GM19372 (cell line): ENCODE data around the gene GRB7.
A peak's percentile ranks its signal among the peaks of the same experiment; 100 is the strongest.

Experiments
- ATAC-seq: cut with Tn5 transposase; IDR thresholded peaks from one replicate; pipeline ENCODE4 v1.9.1; 2021; ENCODE audit warnings: mild to moderate bottlenecking, low read depth, moderate library complexity; ENCODE audit not compliant: unreplicated experiment

Gene GRB7

DNA sequence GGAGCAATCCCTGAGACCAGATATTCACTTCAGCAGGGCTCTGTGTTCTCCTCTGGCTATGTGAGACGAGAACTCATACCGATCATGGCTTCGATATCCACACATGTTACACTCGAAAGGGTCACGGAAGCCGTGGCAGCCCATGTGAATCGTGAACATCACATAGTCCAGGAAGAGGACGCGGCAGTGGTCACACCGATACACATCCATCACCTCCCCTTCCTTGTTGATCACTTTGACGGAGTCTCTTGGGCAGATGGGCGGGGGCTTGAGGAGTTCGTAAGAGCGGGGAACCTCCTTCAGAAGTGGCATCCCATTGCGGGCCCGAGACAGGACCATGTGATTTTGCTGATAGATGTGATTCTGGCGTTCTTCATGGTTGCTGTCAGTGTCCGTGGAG lies 28.0 kb downstream of the GRB7 start:
- no peak for ATAC-seq

DNA sequence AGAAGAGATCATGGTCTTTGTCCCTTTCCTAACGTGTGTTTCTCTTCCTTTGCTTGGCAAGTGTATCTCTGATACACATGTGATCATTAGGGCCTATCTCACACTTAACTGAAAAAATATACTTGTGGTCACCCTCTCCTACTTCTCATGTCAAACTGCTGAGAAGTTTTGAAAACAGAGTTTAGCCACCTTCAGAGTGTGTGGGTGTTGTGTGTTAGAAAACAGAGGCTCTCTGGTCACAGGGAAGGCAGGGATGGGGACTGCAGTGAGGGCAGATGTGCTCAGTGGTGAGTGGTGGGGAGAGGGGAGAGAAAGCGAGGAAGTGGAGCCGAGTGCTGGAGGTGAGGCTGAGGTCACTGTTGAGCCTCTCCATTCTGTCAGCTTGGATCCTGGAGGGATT lies 29.4 kb downstream of the GRB7 start:
- peak; percentile 52 for ATAC-seq

DNA sequence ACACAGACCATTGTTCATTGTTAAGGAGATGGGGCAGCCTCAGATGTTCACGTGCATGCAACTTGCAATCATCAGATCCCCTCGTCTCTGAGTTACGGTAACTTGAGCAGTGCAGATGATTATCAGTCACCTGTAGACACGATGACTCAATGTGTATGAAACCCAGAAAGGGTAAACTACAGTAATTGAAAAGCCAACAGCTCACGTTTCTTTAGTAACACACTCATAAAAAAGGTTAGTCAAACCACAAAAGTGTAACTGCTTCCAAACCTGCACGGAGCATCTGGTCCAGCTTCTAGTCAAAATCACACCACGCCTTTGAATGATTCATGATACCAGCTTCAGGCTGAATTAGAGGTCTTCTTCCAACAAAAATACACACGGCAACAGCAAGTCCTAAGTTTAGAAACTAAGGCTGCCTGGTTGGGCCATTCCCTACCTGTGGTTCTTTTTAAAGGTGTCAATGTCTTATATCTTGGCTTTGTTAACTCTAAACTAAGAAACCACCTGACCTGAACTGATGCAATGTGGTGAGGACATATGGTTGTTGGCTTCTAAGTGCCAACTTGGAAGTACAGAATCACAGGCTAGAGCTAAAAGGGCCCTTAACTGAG lies 32.3 kb downstream of the GRB7 start:
- no peak for ATAC-seq

DNA sequence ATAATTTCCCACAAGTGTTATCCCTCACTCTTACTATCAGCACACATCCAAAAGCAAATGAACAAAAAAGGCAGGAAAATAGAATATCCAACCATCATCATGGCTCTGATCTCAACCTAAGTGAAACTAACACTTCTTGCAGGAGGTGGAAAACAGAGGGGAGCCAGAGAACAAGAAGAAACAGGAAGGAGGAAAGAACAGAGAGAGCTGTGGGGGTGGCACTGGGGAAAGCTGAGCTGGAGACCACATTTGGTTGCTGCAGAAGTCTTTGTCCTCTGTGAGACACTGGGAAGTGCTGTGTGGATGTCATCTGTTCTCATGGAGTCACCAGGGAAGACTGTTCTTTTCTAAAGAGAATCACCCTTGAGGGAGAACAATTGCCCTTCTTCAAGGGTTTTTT lies 34.7 kb downstream of the GRB7 start:
- no peak for ATAC-seq

DNA sequence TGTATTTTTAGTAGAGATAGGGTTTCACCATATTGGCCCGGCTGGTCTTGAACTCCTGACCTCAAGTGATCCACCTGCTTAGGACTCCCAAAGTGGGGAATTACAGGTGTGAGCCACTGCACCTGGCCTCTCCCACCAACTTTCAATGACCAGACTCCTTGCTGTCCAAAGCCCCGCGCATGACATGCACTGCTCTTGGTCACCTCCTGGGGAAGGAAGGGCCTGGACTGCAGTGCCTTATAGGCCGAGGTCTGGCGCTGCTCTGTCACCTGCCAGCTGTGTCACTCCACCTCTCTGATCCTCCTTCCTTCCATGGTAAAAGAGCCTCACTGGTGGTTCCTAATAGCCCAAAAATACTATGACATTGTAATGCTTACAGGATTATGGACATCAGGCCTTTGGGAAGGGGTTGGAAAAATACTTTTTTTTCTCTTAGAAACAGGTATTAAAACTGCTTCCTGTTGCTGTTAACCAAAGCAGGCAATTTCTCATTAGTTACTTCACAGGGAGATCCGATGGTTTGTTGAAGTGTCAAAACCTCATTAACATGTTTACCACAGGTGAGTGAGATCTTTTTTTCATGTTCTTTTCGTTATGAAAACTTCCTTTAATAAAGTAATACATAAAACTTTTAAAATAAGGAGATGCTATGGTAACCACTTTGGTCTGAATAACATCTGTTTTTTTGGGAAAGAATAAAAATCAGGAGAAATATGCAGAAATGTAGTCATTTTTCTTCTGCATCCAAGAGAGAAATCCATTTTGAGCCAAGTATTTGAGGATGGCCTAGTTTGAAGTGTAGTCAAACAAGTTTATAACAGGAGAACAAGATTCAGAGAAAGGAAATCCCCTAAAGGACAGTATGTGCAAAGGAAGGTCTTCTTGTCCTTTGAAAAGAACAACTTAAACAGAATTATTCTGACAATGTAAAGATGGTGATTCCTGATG lies 35.5 kb downstream of the GRB7 start:
- ATAC-seq, result no peak

DNA sequence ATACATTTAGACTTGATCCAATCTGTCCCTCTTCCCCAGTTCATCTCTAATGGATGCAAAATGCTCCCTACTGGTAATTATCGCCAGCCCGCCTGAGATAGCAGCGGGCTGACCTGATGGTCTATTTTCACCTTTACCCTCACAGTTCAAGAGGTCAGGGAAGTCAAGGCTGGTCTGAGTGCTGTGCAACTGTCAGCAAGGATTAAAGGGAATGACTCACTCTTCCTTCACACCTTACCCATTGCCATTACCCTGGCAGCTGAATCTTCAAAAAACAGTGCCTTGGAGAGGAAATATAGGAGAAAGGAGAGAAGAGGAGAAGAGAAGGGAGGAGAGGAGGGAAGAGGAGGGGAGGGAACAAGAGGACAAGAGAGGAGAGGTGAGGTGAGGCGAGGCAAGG lies 36.3 kb downstream of the GRB7 start:
- ATAC-seq, result no peak

DNA sequence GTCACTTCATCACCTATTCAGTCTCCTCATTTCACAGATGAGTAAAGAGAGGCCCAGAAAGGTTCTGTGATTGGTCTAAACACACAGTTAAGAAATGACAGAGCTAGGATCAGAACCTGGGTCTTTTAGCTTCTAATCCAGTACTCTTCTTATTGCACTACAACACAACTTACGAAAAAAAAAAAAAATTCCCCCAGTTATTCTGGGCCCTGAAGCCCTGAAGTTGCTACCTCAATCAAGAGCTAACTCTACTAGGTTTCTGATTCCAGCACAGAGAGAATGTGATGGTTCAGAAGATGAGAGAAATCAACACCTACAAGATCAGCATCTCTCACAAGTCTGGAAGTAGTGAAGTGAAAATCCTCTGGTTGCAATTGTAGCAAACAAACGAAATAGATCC lies 37.3 kb downstream of the GRB7 start:
- no peak for ATAC-seq

DNA sequence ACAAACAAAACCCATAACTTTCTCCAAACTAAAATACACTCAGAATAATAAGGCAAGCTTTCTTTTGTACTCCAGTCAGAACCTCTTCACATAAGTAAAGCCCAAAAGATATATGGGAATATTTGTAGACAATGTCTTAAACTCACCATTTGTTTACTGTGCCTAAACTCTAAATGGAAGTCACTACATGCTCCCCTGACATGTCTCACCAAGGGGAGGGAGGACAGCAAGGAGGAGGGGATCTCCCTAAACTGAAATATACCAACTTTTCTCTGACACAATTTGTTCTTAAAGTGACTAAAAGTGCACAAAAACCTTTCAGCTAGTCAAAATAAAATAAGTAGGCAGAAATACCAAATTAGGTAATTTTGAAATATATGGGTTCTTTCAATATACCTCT lies 38.5 kb downstream of the GRB7 start:
- no peak for ATAC-seq

DNA sequence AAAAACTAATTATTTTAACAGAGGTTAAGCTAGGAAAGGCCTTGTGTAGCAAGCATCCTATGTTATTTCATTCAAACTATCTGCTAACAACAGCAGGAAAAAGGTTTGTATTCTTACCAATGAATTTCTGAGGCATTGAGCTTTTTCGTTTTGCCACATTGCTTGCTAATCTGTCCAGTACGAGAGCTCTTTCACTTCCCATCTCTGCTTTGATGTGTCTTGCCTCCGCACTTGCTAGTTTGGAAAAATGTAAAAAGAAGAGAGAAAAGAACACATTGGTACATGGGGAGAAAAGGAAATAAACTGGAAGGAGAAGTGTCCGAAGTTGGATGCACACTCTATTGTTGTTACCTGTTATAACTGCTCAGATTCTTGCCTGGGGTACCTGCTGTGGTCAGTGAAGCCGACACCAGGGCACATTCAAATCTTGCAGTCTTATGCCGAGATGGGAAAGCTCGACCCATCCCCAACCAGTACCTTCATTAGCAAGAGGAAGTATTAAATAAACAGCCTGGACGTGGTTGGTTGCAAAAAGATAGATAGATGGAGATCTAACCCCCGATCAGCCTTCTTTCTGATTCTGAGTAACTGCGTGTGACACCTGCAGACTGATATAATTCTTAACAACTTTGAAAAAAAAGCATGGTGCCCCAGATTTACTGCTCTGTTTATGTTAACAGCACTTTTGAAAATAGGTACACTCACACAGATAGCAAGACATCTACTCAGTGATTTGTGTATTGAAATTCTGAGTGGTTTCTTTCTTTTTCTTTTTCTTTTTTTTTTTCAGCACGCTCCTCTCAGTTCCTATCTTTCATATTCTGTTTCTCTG lies 40.0 kb downstream of the GRB7 start:
- no peak for ATAC-seq

DNA sequence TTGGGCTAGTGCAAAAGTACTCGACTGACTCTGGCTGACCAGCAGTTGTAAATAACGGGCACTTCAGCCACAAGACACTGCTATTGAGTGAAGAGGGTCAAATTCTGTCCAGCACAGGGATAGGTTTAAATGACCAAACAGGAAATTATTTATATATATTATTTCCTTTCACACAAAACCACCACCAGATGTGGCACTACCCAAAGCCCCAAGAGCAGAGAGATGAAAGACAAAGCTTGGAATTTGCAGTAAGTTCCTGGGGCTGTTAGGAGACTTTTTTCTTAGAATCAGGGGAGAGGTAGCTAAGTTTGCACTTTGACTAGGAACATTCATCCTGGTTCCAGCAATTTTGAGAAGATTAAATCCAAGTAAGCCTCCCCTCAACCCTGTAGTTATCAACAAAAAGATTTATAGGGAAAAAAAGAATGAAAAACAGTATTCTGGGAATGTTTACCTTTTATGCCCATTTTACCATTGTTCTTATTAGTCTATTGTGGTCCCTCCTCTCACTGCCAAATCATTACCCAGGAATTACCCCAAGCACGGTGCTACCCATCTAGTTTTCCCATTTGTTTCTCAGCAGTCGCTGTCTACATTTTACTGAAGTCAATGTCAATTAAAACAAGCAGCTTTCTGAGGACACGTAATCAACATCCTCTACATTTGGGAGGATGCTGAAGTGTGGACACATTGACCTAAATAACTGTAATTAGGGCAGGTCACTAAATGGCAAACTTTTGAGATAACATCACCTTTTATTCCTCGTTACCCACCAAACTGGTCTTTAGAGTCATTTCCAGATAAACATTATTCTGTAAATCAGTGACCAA lies 43.5 kb downstream of the GRB7 start:
- no peak for ATAC-seq

DNA sequence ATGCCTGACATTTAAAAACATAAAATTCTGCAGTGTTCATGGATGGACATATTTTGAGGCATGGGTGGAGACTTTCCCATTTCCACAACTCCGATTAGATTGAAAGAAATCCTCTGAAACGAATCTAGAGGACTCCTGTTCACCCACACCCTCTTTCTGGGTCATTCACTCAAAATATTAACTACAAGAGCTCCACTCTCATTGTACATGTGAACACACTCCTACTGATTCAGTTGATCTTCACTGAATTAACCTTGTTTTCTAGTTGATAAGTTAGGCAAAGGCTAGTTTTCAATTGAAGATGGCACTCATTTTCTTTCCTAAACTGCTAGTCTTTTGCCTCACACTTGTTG lies 44.1 kb downstream of the GRB7 start:
- no peak for ATAC-seq

DNA sequence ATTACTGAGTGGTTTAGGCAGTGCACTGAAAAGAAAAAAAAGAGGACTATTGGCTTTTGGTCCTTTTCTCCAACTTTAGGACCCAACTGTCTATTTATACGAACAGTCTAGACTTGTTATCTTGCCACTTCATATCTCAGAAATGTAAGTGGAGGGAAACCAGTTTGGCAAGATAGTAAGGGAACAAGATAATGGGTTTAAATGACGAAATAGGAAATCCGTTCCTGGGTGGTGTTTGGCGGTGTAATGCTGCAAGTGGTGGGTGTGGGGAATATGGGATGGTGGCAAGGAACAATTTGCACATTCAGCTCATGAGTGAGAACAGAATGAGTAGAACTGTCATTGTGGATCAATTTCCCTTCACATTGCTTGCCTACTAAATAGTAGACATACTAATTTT lies 44.7 kb downstream of the GRB7 start:
- ATAC-seq, result no peak

DNA sequence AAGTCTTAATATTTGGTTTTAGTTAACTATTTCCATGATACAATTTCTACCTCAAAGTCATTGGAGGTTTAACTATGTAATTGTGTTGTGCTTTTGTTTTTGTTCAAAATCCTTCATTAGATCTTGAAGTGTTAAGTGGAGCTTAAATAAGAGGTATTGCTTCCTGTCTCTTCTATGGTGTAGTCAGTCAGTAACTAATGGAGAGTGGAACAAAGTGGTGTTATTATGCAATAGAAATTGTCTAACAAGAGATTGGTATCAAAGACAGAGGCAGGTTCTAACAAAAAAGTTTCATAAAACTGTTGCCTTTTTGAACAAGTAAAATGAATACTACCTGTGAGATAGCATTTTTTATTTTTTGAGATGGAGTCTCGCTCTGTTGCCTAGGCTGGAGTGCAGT lies 45.2 kb downstream of the GRB7 start:
- no peak for ATAC-seq

DNA sequence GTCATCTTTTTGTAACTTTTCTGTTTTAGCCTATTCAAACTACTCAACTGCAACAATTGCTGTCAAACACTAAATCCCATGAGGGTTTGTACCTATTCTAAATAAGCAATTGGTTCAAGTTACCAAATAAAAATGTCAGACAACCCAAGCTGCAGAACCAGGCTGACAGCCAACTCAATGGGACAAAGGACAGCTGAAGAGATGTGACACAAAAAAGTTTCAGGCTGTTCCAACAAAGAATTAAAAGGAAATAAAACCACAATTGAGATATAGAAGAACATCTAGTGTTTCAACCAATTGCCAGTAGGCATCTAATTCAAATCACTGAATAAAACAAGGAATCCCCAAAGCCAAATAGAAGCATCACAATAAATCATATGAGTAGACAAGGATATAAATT lies 49.3 kb downstream of the GRB7 start:
- no peak for ATAC-seq

DNA sequence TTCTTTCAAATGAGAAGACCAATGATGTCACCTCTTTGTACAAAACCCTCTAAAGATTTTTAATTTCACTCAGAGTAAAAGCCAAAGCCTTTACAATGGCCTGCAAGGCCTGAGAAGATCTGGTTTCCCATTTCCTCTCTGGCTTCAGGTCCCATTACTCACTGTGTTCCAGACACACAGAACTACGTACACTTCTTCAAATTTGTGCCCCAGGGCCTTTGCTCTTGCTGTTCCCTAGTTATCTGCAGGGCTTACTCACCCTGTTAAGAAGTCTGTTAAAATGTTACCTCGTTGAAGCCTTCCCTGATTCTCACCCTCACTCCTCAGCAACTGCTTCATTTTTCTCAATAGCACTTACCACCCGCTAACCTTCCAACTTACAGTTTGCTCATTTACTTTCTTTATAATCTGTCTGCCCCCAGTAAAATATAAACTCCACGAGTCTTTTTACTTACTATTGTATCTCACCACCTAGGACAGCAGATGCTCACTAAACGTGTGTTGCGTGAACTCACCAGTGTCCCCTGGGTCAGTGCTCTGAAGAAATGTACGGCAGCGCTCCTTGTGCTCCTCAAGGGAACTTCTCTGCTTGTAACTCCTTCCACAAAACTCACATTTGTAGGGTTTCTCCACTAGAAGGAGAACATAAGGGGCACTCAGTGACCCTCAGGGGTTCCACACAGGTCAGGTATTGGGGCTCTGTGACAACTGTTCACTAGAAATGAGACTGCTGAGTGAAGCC lies 50.2 kb downstream of the GRB7 start:
- no peak for ATAC-seq

DNA sequence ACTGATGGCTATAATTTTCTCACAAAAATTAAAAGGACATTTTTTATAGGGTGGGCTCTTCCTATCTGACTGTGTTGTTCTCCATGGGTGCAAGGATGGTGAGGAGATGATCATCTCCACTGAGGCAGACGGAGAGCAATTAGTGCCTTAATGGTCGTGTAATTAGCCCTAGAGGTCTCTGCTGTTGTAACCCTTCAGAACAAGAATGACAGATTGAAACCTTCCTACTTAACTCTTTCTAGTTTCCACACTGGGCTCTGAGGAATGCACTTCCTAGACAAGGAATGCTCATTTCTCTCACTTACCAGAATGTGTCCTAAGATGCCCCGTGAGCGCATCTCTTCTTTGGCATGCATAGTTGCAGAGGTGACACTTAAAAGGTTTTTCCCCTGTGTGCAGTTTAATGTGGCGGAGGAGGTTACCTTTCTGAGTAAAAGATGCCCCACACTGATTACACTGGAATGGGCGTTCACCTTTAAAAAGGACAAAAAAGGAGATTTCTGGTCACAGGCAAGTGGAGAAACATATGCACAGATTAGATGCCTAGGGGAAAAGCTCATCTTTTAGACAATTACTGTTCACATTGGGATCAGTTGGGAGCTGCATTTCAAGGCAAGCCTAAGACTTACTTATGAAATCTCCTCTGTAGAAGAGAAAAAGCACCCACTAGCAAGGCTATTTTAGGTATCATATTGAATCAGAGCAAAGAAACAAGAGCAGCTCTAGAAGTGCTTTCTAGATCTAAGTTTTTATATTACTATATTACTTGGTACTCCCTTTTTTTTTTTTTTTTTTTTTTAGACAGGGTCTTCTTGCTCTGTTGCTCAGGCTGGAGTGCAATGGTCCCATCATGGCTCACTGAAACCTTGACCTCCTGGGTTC lies 53.6 kb downstream of the GRB7 start:
- ATAC-seq, result no peak

DNA sequence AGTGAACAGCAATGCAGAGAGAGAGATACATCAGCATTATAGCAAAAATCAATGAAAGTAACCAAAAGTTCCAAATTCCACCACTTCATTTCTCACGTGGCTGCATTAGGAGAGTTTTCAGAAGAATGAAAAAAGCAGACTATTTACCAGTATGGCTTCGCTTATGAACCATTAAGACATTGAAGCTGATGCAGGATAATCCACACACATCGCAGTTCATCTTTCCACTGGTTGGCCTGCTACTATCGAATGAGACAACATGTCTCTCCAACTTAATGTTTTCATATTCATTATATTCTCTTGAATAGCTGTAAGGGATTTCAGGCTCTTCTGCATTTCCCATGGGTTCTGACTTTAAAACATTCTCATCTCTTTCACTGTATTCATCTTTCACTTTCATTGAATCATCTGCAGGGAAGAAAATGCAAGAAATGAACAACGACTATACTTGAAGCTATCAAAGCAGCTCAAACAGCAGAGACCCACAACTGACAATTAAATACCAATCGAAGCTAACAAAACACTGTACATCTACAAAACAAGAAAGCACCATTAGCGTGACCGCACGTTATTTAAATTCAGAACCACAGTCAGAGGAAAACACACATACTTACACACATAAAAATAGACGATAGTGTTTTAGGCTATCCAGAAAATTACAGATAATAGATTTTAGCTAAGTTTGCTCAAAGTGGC lies 54.9 kb downstream of the GRB7 start:
- ATAC-seq, result no peak

DNA sequence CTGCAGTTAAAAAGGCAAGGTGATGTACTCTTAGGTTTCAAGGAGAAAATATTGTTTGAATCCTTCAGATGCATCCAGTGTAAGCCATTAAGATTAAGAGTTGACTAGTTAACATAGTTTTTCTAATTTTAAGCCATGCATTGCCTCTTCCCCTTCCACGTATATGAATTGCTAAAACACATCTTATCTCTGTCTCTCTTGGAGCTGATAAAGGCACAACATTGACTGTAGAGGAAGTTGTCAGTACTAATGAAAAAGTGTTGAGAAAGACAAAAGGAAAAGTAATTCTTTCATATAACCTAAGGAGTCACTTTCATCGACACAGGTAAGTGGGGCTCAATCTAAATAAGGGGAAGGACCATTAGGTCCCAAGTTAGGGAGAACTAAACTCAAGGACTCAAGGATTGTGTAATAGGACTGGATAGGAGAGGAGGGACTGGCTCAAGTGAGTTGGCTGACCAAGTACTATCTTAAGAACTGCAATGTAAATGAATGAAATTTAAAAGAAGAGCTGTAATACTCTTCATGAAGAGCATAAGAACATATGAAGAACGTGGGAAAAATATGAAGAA lies 55.6 kb downstream of the GRB7 start:
- no peak for ATAC-seq
